Esophagus mucosa (tissue), 1 donor: Measurements from ENCODE around the gene CAMK2A. TPM values are rescaled to one million over a fixed set of nuclear protein-coding genes. Genes with fewer than 3 reads are reported as not detected.

Source experiments
- ATAC-seq: fragments of 200-7000 bp; cut with Tn5 transposase; one replicate; pipeline ENCODE4 v1.9.1; 2020
- total RNA-seq: library from RNA; stranded (reverse); gene quantifications from one replicate; pipeline ENCODE4 v1.2.4, GENCODE V29; 2023
- donor health status: DM: yes; HTN: yes; CAD: no.

The CAMK2A gene
- total RNA-seq, 1 donor from 2014 or later: 0.28 TPM

DNA sequence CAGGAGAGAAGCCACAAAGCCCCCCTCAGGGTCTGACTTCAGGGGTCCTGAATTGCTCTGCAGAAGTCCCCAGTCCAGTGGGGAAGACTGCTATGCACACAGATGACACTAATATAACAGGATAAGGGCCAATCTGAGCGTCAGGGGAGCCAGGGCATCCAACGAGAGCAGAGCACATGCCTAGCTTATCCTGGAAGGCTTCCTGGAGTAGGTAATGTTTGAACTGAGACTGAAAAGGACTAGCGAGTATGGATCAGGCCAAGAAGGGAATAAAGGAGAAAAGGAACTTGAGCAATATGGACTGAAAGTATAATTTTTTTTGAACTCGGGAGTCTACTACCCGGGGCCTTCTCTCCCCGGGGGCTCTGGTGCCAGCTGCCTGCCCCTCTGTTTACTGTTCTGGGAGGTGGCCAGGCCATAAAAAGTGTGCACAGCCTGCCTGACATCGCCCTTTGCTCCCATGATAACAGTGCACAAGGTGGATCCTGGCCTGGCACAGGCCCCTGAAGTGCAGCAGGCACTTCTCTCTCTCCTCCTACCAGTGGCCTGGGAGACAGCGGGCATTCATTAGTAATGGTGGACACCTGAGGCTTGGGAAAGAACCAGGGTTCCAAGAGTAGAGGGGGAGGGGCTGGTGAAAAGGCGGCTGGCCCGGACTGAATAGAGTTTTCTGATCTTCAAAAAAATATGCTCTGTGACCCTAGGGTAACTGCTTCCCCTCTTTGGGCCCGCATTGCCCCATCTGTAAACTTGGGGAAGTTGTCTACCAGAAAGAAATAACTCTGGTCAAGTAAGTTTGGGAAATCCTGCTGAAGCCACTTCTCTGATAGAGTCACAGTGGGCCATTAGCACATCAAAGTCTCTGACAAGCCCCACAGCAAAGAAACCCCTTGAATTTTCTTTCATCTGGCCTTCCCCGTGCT is 104.3 kb downstream of the CAMK2A start:
- no peak for ATAC-seq

DNA sequence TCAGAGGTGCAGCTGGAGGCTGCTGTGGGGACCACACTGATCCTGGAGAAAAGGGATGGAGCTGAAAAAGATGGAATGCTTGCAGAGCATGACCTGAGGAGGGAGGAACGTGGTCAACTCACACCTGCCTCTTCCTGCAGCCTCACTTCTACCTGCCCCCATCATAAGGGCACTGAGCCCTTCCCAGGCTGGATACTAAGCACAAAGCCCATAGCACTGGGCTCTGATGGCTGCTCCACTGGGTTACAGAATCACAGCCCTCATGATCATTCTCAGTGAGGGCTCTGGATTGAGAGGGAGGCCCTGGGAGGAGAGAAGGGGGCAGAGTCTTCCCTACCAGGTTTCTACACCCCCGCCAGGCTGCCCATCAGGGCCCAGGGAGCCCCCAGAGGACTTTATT is 105.6 kb downstream of the CAMK2A start:
- no peak for ATAC-seq

DNA sequence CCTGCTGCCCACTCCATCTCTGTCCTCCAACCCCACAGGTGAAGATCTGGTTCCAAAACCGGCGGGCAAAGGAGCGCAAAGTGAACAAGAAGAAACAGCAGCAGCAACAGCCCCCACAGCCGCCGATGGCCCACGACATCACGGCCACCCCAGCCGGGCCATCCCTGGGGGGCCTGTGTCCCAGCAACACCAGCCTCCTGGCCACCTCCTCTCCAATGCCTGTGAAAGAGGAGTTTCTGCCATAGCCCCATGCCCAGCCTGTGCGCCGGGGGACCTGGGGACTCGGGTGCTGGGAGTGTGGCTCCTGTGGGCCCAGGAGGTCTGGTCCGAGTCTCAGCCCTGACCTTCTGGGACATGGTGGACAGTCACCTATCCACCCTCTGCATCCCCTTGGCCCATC is 106.1 kb downstream of the CAMK2A start:
- ATAC-seq: no peak

GRCh38 chr5:150182774-150183173 is 106.8 kb downstream of the CAMK2A start:
- ATAC-seq: no peak

DNA sequence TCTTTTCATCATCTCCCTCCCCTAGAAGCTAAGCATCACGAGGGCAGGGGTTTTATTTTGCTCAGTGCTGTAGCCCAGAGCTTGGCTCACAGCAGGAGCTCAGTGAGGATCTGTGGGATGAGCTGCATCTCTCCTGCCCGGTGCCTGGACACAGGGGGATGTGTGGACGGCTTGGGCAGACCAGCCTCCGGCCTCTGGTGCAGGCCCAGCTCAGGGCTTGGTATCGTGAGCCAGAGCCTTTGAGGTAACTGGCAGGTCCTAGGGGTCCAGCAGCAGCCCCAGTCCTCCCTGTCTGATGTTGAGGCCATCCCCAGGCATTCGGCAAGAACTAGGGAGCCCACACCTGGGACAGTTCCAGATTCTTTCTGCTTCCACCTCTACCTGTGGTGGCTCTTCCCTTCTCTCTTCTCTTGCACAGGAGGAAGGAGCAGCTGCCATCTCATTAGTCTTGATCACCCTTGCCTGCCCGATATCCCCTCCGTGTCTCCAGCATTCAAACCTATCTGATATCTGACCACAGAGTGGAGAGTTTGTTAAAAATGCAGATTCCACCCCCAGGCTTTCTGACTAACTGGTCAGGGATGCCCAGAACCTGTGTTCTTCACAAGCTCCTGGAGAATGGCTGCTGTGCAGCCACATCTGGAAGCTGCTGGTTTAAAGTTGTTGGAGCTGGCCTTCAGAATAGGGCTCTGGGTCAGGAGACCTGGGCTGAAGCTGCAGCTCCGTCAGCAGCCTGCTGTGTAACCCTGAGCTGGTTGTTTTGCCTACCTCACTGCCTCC is 107.6 kb downstream of the CAMK2A start:
- ATAC-seq: no peak

GRCh38 chr5:150181027-150181426 is 108.5 kb downstream of the CAMK2A start:
- ATAC-seq: no peak

DNA sequence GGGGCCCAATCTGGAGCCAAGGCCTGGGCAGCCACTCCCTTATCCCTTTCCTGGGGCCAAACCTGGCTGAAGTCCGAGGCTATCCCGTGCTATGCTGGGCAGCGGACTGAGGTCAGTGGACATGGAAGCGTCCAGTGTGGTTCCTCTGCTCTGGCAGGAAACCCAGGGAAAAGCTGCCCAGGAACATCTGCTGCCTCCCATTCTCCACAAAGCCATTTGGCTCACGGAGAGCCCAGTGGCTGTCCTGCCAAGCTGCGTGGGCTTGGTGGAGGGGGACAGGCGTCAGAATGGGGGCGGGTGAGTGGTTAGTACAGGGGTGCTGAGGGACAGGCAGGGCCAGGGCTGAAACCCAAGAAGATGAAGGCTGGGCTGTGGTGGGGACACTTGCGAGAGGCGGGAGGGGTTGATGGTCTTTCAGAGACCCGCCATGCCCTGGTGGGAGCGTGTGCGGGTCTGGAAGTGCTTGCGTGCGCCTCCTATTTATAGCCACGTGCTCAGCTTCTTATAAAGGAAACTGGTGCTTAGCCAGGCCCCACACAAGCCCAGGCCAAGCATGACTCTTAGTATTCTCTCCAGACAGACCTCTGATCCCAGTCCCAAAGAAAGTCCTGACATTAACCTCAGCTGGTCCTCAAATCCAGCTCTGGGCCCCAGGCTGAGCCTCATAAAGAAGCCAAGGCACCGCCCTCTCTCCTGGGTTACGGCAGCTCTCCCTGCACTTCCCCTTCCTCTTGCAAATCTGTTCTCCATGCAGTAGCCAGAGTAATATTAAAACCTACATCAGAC is 109.1 kb downstream of the CAMK2A start:
- no peak for ATAC-seq

DNA sequence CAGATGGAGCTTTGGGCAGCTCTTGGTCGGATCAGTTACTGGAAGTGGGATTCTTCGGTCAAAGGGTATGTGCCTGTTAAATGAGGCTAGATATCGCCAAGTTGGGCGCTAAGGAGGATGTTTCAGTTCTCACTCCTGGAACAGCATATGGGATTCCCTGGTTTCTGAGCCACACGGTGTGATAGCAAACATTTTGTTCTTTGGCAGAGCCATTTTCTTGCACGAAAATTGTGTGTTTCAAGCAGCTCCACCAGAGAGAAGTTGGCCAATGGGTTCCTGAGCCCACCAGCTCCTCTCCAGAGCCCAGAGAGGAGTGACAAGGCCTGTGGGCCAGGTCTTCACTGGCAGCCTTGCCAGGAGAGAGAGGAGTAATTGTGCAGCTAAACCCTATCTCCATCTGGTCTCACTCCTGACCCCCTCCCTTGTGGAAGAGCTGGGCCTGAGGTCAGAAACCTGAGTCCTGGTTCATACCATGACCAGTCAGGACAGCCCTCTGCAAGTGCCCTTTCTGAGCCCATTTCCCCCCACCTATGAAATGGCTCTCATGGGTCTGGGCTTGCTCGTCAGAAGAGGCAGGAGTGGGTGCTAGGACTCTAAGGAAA is 110.5 kb downstream of the CAMK2A start:
- ATAC-seq: no peak

DNA sequence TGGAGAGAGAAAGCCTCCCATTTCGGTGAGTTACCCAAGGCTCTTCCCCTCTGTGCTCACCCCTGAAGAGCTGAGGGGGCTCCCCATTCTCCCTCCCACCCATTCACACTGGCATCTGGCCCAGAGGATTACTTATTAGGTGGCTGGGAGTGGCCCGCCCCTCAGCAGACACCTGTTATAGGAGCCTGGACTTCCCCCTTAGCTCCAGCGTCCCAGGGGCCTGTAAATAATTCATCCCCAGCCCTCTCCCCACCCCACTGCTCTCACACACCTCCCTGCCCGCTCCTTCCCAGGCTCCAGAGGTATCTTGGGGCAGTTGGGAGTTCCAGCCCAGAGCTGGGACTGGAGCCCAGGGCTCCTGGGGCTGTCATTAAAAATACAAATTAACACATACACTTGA is 111.3 kb downstream of the CAMK2A start:
- no peak for ATAC-seq

- no peak for ATAC-seq
Observed at GRCh38 chr5:150177721-150178120, 111.9 kb downstream of the CAMK2A start.

GRCh38 chr5:150176745-150177477 is 112.7 kb downstream of the CAMK2A start:
- ATAC-seq: no peak

DNA sequence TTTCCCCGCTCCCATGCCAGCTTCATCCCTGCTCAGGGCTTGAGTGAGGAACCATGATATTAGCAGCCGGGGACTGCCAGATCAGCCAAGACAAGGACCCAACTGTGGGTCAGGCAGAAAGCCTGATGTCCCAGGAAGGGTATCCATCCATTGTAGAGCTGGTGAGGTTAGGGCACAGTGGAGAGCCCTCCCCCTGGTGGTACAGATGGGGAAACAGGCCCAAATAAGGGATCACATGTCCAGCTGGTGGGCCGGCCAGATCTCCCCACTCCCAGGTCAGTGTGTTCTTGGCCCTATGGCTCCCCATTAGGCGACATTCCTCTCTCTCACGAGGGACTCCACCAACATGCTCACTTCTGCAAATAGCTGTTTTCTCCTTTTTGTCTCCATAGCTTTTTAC is 114.0 kb downstream of the CAMK2A start:
- no peak for ATAC-seq

DNA sequence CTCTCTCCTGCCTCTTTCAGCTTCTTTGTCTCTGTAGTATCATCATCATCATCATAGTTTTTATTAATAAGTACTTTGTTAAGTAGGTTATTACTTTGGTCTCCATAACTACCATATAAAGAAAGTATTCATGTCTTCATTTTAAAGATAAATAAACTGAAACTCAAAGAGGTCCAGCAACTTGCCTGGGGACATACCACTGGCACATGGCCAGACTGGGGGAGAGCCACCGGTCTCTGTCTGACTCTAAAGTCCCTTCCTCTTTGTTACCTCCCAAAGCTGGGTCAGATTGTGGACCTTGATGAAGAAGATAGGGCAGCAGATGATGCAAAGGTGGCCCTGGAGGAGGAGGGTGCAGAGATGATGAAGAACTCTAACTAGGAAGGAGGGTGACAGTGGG is 114.5 kb downstream of the CAMK2A start:
- ATAC-seq: no peak

DNA sequence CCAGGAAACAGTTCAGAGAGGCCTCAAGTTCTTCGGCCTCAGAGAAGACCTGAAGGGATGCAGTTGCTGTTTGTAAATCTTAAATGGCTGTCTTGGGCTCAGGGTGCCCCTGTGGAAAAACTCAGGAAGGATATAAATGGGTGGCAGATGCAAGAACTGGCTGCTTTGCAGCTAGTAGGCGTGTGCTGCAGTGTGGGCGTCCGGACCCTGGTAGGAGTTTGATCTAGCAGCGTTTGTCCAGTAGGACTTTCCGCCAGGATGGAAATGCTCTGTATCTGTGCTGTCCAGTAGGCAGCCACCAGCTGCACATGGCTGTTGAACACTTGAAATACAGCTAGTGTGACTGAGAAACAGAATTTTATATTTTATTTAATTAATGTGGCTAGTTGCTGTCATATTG is 115.3 kb downstream of the CAMK2A start:
- no peak for ATAC-seq

GRCh38 chr5:150173161-150173560 is 116.4 kb downstream of the CAMK2A start:
- no peak for ATAC-seq

- ATAC-seq: no peak
Observed at GRCh38 chr5:150172556-150172955, 117.0 kb downstream of the CAMK2A start.

- no peak for ATAC-seq
Observed at GRCh38 chr5:150172145-150172544, 117.4 kb downstream of the CAMK2A start.
